Liver (tissue), 9 donors: ENCODE measurements around the gene IFNAR1. TPM values are rescaled to one million over a fixed set of nuclear protein-coding genes. Genes with fewer than 3 reads are reported as not detected.
"Not testable (repeated sequence)": the region's sequence is repeated elsewhere in the genome, so short reads cannot be mapped to it uniquely, and the experiment has no call there.

Experiments used
- DNase-seq: peaks from one replicate; pipeline ENCODE4 v3.0.0-alpha.2; 2017; ENCODE audit warnings: low spot score
- H3K27ac ChIP-seq, 2 donors: one replicate each; pipeline ENCODE4 v1.7.0; 2013; ENCODE audit warnings: inconsistent platforms in 2 of 2, low read length in 2 of 2, control low read depth in 1 of 2, low read depth in 1 of 2, mild to moderate bottlenecking in 1 of 2
- H3K27me3 ChIP-seq, 4 donors: one replicate each; pipeline versions ENCODE4 v1.6.1 to v1.7.0; 2013; ENCODE audit warnings: low read length in 3 of 4, inconsistent platforms in 1 of 4, mild to moderate bottlenecking in 1 of 4, moderate library complexity in 1 of 4; ENCODE audit not compliant: control insufficient read depth in 4 of 4, insufficient read depth in 4 of 4
- H3K36me3 ChIP-seq, 4 donors: one replicate each; pipeline versions ENCODE4 v1.6.1 to v1.7.0; 2013; ENCODE audit warnings: low read length in 3 of 4, mild to moderate bottlenecking in 3 of 4, low read depth in 1 of 4, moderate library complexity in 1 of 4; ENCODE audit not compliant: control insufficient read depth in 4 of 4, insufficient read depth in 3 of 4
- H3K4me1 ChIP-seq, 4 donors: one replicate each; pipeline versions ENCODE4 v1.6.1 to v1.7.0; 2013; ENCODE audit warnings: low read length in 3 of 4, mild to moderate bottlenecking in 3 of 4, moderate library complexity in 1 of 4; ENCODE audit not compliant: control insufficient read depth in 4 of 4, insufficient read depth in 4 of 4
- H3K4me3 ChIP-seq, 3 donors: one replicate each; pipeline versions ENCODE4 v1.6.1 to v1.7.0; 2013; ENCODE audit warnings: low read length in 3 of 3, control low read depth in 1 of 3, low read depth in 1 of 3, mild to moderate bottlenecking in 1 of 3
- H3K9ac ChIP-seq, 2 donors: one replicate each; pipeline ENCODE4 v1.7.0; 2013; ENCODE audit warnings: low read length in 2 of 2, mild to moderate bottlenecking in 2 of 2, moderate library complexity in 2 of 2, control low read depth in 1 of 2, low read depth in 1 of 2
- H3K9me3 ChIP-seq, 4 donors: one replicate each; pipeline versions ENCODE4 v1.6.1 to v1.7.0; 2013; ENCODE audit warnings: low read length in 3 of 4; ENCODE audit not compliant: control insufficient read depth in 4 of 4
- CTCF ChIP-seq: fragments of 150-350 bp; IDR thresholded peaks from 2 replicates; pipeline ENCODE4 v1.5.1; 2017; ENCODE audit warnings: improper control_type of control experiment, low read depth, low read length; ENCODE audit not compliant: missing input control
- FOXA2 ChIP-seq: IDR thresholded peaks from 2 replicates; pipeline ENCODE4 v1.6.1; 2016; ENCODE audit warnings: antibody characterized with exemption
- GABPA ChIP-seq, 2 donors: IDR thresholded peaks in 1 of 2; conservative IDR thresholded peaks in 1 of 2; 2 replicates each; pipeline ENCODE4 v1.6.1; 2016; ENCODE audit warnings: antibody characterized with exemption in 2 of 2, mild to moderate bottlenecking in 1 of 2, moderate library complexity in 1 of 2
- HNF4A ChIP-seq, 2 donors: conservative IDR thresholded peaks; 2 replicates each; pipeline ENCODE4 v1.6.1; 2016; ENCODE audit warnings: antibody characterized with exemption in 2 of 2, mild to moderate bottlenecking in 2 of 2
- JUND ChIP-seq, 2 donors: IDR thresholded peaks; 2 replicates each; pipeline ENCODE4 v1.6.1; 2016; ENCODE audit warnings: antibody characterized with exemption in 2 of 2
- MAX ChIP-seq: IDR thresholded peaks from 2 replicates; pipeline ENCODE4 v1.6.1; 2016; ENCODE audit warnings: antibody characterized with exemption
- RAD21 ChIP-seq, 2 donors: IDR thresholded peaks; 2 replicates each; pipeline ENCODE4 v1.6.1; 2016; ENCODE audit warnings: antibody characterized with exemption in 2 of 2, mild to moderate bottlenecking in 2 of 2
- RXRA ChIP-seq, 2 donors: IDR thresholded peaks; 2 replicates each; pipeline ENCODE4 v1.6.1; 2017 to 2018; ENCODE audit warnings: antibody characterized with exemption in 2 of 2, mild to moderate bottlenecking in 1 of 2
- TAF1 ChIP-seq: conservative IDR thresholded peaks from 2 replicates; pipeline ENCODE4 v1.6.1; 2016; ENCODE audit warnings: antibody characterized with exemption, mild to moderate bottlenecking
- YY1 ChIP-seq: IDR thresholded peaks from 2 replicates; pipeline ENCODE4 v1.6.1; 2016; ENCODE audit warnings: antibody characterized with exemption, mild to moderate bottlenecking
- WGBS: extraction: QIAGEN DNeasy Blood & Tissue Kit; methylation state at CpG from one replicate; pipeline ENCODE4 v1.1.7; 2013; 5-methylcytosine and 5-hydroxymethylcytosine counted together
- polyA plus RNA-seq, 2 donors: library from polyadenylated mRNA; stranded (reverse) in 1 of 2; unstranded in 1 of 2; fragments of 200-250 nt in 1 of 2; fragments of >200 nt in 1 of 2; fragmentation: Nextera tagmentation in 1 of 2; extraction: Ambion mirVana in 1 of 2; gene quantifications; one replicate each; pipeline versions ENCODE4 v1.2.1 to v1.2.3, GENCODE V29; 2013 to 2015
- total RNA-seq, 2 donors: library from RNA; depleted of rRNA; stranded (reverse); fragments of >200 nt; gene quantifications; one replicate each; pipeline ENCODE4 v1.2.3, GENCODE V29; 2014
- donor health status: healthy.
- donor health status: healthy.
- donor health status: healthy.
- donor health status: healthy.
- donor health status: healthy.

IFNAR1 gene
- total and polyA plus RNA-seq, 4 donors, result 31.1 to 54.3 (median 46.2) TPM

GRCh38 chr21:33360281-33360680 lies 35.5 kb downstream of the IFNAR1 start:
- Histone ChIP-seq H3K27me3 (no peaks in the 10 kb centered on the region), H3K4me1 (peaks cover 0 to 16% (median 11%) of the 10 kb centered on the region in 4 donors), H3K27ac (no peak overlapping the region), H3K9me3 (no peaks in the 10 kb centered on the region), H3K36me3 (peaks cover 0 to 24% (median 13%) of the 10 kb centered on the region in 4 donors), H3K4me3 (no peak overlapping the region), H3K9ac (no peak overlapping the region)
- no peak for TF ChIP-seq CTCF
- TF ChIP-seq MAX, result no peak
- TF ChIP-seq JUND (IDR thresholded peaks at IDR 0.05), result peak in 1 of 2 donors; percentile 9
- WGBS, result 82% methylated on average over 6 of the region's 6 CpGs
- no peak for DNase-seq

DNA sequence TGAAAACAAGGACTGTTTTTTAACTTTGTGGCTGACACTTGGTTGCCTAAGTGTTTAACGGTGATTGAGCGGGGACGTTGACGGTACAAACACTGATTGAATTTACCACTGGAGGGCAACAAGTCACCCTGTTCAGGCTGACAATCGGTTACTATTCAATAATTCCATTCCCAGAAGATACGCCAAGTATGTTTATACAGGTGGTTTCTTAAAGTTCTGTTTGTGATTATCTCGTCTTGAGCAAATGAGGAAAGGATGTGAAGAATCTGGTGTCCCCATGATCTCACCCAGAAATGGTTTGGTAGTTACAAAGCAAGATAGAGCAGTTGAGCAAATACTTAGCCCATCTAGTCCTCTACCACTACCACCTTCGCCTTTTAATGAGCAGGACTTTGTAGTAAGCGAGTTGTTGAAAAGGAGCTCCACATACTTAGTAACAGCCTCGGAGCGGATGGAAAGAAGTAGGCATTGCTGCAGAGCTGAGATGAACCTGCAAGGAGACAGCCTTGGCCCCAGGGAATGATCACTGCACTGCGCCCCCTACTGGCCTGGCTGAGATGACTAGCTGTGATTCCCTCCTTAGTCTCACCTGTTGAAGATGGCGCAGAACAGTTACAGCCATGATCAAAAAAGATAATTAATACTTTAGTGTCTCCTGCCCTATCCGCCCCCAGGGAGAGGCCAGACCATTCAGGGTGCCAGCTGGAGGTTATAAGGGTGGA lies 36.3 kb downstream of the IFNAR1 start:
- Histone ChIP-seq H3K9ac (peak overlapping the region in 1 of 2 donors; percentile 25), H3K9me3 (no peaks in the 10 kb centered on the region), H3K27ac (peak overlapping the region in 1 of 2 donors; percentile 42), H3K27me3 (no peaks in the 10 kb centered on the region), H3K36me3 (peaks cover 0 to 19% (median 11%) of the 10 kb centered on the region in 4 donors), H3K4me3 (no peak overlapping the region), H3K4me1 (peaks cover 0 to 16% (median 11%) of the 10 kb centered on the region in 4 donors)
- peak; percentile 84 for TF ChIP-seq CTCF
- TF ChIP-seq TAF1, result no peak
- peak in 1 of 2 donors; percentile 18 for TF ChIP-seq RXRA (IDR thresholded peaks at IDR 0.05)
- peak; percentile 70 to 79 for TF ChIP-seq RAD21 (IDR thresholded peaks at IDR 0.05)
- no peak for TF ChIP-seq FOXA2
- peak; percentile 91 for TF ChIP-seq YY1
- TF ChIP-seq HNF4A (conservative IDR thresholded peaks at IDR 0.05), result peak in 1 of 2 donors; percentile 8
- WGBS, result 14% methylated on average over 14 of the region's 14 CpGs
- peak; percentile 83 for DNase-seq

DNA sequence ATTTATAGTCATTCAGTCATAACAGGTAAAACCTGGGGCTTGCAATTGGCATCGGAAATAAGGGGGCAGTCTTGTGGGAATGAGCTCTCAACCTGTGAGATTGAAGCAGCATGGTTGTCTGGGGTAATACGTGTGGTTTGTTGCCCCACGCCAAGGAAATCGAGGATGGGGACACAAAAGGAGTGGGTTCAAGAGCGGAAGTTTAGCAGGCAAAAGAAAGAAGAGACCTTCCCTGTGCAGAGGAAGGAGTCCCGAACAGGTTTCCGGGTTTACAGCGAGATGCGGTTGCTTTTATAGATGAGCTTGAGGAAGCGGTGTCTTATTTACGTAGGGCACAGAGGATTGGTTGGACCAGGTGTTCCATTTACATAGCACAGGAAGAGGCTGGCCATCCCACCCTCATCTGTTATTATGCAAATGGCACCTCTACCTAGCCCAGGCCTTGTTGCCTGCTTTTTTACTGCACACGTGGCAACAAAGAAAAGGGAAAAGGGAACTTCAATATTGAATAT lies 37.3 kb downstream of the IFNAR1 start:
- WGBS, result 46% methylated on average over 12 of the region's 12 CpGs
- no peak overlapping the region for H3K4me3 ChIP-seq
- TF ChIP-seq GABPA (IDR thresholded peaks at IDR 0.05 in 1 of 2, conservative IDR thresholded peaks at IDR 0.05 in 1 of 2) (peak in 1 of 2 donors; percentile 22), RAD21 (IDR thresholded peaks at IDR 0.05) (no peak)
- peaks cover 0 to 16% (median 11%) of the 10 kb centered on the region in 4 donors for H3K4me1 ChIP-seq
- peaks cover 0 to 6% (median under 1%) of the 10 kb centered on the region in 4 donors for H3K9me3 ChIP-seq
- H3K27me3 ChIP-seq, result no peaks in the 10 kb centered on the region
- peaks cover 0 to 9% (median 3%) of the 10 kb centered on the region in 4 donors for H3K36me3 ChIP-seq
- H3K9ac ChIP-seq, result no peak overlapping the region
- no peak for DNase-seq
- H3K27ac ChIP-seq, result peak overlapping the region; percentile 32 to 63

GRCh38 chr21:33363911-33364609 lies 39.3 kb downstream of the IFNAR1 start:
- Histone ChIP-seq H3K4me1 (peaks cover 0 to 16% (median 11%) of the 10 kb centered on the region in 4 donors), H3K27ac (peak overlapping the region in 1 of 2 donors; percentile 14), H3K9me3 (peaks cover 2 to 12% (median 6%) of the 10 kb centered on the region in 4 donors)
- not testable (repeated sequence) for H3K36me3 ChIP-seq, DNase-seq, H3K27me3 ChIP-seq, H3K4me3 ChIP-seq, H3K9ac ChIP-seq
- 76% methylated on average over 10 of the region's 10 CpGs for WGBS
